Stimulated activated CD4-positive, alpha-beta T cell treated with anti-CD3 and anti-CD28 coated beads, Interleukin-2, amount 100 ng/mL, for 4 hours (primary cell): ENCODE data around the gene RNF125.

Experiments
- DNase-seq: peaks from one replicate; pipeline ENCODE4 v3.0.0-alpha.2; 2020; ENCODE audit warnings: low read depth

The RNF125 gene

DNA sequence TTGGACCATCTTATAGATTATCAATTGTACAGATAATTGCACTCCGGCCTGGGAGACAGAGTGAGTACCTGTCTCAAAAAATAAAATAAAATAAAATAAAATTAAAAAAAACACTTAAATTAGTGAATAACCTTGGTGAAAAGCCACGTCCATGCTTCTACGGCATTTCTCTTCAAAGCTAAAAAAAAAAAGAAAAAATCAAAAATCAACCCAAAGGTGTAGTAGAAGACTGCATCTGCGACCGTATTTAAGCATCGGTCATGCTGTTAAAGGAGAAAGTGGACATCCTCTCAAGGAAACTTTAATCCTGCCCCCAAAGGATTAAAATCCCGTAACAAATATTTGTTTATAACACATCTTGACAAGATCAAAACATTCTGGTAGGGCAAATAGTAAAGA is 72.7 kb downstream of the RNF125 start:
- no peak for DNase-seq

DNA sequence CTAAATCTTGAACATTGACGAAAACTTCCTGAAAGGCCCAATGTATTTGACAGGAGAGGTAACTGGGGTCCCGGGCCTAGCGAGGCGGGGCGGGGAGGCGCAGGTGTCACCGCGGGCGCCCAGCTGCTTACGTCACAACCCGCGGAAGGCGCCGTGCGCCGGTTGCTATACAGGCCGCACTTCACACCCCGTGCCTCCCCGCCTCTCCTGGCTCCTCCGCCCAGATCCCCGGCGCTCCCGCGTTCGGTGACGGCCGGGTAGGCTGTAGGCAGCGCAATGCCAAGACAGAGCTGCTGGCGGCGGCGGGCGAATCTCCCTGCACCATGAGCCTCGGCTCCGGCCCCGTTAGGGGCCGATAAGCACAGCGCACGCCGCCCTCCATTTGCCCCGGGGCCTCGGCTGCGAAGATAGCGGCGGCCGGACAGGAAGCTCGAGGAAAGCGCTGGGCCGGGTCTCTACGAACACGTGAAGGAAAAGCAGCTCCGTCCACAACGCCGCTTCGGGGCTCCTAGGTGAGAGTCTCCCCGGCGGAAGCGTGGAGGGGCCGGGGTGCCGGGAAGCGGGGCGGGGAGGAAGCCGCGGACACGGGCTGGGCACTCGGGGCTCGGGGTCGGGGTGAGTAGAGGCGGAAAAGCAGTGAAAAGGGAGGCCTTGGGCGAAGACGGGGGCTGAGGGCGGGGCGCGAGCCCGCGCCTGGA is 73.2 kb downstream of the RNF125 start, which contains the start of gene RNF138:
Gene RNF138, plus strand, starts transcription at position 151 of the 698 bp plus-strand sequence. CDS start 903 bp downstream, outside the sequence.
- peak; percentile 78 for DNase-seq

DNA sequence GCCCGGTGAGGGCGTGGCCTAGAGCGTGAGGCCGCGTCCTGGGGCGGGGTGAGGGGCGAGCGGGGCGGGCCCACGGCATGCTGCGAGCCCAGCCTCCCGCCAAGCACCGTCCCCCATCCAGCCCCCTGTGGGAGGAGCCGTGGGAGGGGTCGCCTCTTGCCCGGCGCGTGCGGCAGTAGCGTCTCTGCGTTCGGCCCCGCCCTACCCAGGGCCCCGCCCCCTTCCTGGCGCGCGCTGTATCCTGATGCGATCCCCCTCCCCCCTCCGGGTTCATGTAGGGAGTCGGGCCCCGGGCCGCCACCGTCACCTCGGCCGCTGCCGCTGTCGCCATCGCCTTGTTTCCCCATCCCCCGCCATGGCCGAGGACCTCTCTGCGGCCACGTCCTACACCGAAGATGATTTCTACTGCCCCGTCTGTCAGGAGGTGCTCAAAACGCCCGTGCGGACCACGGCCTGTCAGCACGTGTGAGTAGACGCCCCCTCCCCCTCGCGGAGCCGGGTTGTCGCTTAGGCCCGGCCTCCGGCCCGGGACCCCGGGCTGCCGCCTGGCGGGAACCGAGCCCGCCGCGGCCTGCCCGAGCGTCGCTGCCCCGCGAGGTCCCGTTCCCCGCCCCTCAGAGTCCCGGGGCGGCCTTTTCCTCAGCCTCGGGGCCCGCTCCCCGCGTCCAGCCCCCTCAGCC is 73.9 kb downstream of the RNF125 start:
- peak; percentile 100 for DNase-seq

DNA sequence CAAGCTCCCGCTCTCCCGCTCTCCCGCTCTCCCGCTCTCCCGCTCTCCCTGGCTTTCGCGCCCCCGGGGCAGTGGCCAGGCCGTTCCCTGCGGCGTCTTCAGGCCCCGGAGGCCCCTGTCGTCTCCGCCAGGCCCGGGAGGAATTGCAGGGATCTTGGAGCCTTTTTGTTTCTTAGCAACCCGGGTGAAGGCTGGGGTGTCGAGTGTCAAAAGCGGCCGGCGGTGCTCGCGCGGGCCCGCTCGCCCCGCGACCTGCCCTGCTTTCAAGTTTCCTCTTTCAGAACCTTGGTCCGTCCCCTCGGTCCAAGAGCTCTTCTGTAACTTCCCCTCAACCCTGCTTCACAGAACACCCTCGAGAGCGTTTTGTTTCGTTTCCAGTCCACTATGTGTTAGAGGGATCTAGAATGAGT is 74.5 kb downstream of the RNF125 start:
- no peak for DNase-seq

DNA sequence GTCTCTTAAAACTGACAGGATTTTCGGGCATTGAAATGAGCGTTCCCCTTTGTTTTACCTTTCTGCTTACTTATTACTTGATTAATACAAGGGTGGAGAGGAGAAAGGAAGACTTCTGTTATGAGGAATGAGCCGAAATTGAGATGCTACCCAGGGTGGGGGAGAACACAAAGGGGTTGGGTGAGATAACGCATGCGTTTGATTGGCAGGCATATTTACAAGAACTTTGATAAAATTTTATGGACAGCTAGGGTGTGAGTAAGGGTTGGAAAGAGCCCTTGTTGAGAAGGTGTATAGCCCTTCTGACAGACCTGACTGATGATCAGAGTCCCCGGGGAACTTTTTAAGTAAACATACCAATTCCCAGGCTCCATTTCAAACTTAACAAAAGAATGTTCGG is 74.9 kb downstream of the RNF125 start:
- no peak for DNase-seq

DNA sequence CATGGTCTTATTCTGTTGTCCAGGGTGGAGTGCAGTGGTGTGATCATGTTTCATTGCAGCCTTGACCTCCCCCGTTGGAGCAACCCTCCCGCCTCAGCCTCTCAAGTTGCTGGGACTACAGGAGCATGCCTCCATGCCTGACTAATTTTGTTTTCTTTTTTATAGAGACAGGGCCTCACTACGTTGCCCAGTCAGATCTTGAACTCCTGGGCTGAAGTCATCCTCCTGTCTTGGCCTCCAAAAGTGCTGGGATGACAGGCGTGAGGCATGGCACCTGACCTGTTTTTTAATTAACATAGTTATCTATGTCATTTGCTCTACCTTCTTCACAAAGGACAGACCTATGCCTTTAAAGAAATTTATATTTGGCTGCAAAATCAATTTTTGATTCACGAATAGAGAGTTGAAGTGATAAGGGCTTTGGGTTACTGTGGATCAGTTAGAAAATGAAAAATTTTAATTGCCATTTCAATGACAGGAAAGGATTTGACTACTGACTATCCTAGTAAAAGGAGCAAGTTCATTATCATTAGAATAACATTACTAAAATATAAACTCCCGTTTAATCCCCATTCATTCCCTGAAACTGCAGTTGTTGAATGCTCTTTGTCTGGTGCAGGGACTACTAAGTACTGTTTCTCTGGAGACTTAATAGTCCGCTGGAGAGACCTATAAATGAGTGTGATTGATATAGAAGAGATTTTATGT is 76.7 kb downstream of the RNF125 start:
- DNase-seq, result no peak

DNA sequence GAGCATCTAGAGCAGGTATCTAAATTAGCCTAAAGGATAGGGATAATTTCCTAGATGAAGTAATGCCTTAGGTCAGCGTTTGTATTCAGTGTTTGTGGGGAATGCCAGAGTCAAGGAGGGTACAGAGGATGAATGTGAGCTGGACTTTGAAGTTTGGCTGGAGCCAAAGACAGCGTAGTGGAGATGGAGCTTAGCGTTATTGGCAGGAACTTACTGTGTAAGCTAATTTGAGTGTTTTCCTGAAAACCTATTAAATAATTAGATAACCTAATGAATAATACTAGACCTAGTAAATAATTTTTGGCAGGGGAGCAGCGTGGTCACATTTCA is 77.2 kb downstream of the RNF125 start:
- no peak for DNase-seq

DNA sequence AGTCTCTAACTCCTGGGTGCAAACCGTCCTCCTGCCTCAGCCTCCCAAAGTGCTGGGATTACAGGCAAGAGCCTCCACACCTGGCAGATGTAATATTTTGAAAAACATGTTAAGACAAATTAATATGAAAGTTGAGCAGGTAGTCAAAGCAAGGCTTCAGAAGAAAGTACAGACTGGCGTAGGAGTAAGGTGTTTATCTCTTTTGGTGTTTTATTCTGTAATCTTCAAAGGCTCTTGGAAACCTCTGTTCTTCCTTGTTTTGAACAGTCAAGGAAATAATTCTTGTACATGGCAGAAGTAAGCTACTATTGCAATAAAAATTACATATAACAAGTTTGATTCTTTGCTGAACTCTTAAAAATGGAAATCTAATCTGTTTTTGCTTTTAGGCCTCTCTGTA is 78.3 kb downstream of the RNF125 start:
- DNase-seq, result no peak

DNA sequence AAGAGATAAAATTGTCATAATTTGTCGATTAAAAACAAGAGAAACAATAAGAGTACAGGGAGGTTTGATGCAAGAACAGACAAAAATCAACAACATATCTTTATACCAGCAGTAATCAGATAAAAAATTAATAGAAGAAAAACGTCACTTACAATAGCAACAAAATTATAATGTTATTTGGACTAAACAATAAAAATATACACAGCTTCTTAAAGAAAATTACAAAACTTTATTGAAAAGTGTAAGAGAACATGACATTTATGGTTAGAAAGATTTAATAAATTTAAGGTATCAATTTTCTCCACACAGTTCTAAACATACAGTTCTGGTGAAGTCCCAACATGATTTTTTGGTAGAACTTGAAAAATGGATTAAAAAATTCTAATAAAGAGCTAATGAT is 85.9 kb downstream of the RNF125 start:
- DNase-seq, result no peak

DNA sequence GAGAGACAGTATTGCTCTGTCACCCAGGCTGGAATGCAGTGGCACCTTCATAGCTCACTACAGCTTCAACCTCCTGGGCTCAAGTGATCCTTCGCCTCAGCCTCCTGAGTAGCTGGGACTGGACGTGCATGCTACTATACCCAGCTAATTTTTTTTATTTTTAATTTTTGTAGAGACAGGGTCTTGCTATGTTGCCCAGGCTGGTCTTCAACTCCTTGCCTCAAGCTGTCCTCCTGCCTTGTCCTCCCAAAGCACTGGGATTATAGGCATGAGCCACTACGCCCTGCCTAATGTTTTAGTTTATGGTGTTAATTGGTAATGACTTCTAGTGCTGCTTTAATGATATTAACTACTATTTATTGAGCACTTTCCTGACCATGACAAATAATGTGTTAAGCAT is 91.4 kb downstream of the RNF125 start:
- DNase-seq, result no peak

DNA sequence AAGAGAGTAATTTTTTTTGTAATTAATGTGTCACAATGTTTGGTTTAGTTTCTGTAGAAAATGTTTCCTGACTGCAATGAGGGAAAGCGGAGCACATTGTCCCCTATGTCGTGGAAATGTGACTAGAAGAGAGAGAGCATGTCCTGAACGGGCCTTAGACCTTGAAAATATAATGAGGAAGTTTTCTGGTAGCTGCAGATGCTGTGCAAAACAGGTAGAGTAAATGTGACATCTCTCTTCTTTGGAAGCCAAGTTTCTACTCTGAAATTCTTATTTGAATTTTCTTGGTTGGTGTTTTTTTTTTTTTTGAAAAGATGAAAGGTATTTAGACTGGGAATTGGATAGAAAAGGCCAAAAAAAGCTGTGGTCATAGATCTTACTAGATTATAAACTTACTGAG is 93.1 kb downstream of the RNF125 start:
- no peak for DNase-seq

DNA sequence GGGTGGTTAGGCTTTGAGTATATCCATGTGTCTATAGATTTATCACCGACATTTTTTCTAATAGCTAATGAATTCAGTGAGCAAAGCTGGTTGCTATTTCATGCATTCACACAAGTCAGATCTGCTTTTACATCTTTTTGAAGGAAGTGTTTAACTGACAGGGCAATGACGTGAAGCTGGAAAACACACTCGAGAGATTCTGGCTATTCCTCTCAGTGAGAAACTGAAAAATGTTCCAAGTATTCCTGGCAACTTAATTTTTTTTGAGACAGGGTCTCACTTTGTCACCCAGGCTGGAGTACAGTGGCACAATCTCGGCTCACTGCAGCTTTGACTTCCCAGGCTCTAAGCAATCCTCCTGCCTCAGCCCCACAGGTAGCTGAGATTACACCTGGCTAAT is 94.2 kb downstream of the RNF125 start:
- DNase-seq, result no peak

DNA sequence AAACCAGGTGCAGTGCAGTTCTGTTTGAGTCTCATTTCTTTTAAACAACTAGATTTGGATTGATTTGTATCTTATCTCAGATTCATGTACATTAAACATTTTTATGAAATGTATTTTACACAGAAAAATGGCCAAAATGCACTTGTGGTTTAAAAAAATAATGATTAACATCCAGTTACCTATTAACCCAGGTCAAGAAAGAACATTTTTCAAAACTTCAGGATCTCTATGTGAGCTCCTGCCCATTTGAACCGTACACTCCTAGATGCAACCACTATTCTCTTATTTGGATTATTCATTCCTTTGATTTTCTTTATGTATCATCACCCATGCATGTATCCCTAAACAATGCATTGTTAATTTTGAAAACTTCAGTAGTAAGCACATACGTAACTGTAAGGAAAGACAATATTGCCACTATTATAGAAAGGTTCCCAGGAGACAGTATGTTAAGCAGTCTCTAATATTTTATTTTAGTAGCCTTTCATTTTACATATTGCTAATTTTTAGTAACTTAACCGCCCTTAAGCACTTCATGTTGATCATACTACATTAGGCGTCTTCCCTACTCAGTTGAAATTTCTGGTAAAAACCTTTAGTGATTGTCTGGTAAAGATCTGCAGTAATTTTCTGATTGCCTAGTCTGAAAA is 95.8 kb downstream of the RNF125 start:
- DNase-seq, result no peak

DNA sequence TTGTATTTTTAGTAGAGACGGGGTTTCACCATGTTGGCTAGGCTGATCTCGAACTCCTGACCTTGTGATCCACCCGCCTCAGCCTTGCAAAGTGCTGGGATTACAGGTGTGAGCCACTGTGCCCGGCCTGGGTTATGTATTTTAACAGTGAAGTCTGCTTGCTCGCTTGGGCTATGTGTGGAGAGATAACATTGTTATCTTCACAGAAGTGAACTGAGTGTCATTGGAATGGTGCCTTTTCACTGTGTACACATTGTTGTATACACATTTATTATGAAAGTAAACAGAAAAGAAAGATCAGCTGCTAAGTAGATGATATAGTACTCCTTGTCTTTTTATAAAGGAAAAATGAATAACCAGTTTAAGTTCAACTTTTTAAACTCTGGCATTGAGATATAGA is 103.4 kb downstream of the RNF125 start:
- no peak for DNase-seq
